ENCODE results near the gene HSD17B8.

HSD17B8 gene

DNA sequence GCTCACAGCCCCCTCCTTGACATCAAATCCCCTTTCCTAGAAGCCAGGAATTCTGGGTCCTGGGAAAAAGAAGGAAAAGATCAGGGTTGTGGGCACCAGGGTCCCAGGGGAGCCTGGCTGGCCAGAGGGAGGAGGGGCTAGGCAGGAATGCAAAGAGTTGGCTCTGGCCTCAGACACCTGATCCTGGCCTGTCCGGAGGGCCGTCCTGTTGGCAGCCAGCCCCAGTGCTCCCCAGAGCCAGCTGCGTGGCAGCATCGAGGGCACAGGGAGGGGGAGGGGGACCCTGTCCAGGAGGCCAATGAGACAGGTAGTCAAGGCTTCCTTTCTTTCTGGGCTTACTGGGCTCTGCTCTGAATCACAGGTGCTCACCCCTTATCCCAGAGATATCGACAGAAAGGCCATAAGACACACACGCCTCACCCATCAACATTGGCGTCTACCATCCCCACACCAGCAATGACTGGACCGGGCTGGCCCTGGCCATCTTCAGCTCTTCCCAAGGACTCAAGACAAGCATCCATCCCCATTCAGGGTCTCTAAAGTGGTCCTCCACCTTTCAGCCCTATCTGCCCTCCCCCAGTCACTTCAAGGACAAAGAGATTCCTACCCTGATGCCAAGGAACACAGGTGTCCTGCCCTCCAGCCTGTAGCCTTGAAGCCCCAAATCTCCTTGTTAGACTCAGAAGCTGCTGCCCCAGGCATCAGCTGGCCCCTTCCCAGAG, 12.9 kb upstream of the HSD17B8 start:
- DNase-seq (ENCODE audit: low spot score), result no peak

DNA sequence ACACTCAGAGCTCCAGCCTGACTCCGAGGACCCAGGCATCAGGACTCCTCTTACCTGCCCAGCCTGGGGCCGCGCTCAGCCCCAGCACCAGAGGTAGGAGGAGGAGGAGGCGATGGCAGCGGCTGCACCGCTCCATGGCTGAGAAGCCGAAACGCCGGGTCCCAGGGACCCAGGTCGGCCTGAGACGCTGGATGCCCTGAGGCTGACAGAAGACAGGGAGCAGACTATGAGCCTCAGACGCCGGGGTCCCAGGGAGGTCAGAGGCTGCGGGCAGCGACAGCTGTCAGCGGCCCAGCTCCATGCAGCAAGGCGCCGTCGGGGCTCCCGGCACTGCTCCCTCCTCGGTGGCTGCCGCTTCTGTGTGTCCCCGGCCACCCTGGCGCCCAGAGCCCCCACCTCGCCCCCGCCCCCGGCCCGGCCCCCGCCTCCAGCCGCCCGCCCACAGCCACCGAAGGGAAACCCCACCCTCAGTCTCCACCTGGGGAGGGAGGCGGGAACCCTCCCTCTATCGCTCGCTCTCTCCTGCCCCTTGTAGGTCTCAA, 12.3 kb upstream of the HSD17B8 start, which contains the start of gene COL11A2:
Gene COL11A2 (minus strand): TSS at position 363 of the 542 bp plus-strand sequence. CDS start 227 bp downstream, at position 136.
- no peak for DNase-seq (ENCODE audit: low spot score)

DNA sequence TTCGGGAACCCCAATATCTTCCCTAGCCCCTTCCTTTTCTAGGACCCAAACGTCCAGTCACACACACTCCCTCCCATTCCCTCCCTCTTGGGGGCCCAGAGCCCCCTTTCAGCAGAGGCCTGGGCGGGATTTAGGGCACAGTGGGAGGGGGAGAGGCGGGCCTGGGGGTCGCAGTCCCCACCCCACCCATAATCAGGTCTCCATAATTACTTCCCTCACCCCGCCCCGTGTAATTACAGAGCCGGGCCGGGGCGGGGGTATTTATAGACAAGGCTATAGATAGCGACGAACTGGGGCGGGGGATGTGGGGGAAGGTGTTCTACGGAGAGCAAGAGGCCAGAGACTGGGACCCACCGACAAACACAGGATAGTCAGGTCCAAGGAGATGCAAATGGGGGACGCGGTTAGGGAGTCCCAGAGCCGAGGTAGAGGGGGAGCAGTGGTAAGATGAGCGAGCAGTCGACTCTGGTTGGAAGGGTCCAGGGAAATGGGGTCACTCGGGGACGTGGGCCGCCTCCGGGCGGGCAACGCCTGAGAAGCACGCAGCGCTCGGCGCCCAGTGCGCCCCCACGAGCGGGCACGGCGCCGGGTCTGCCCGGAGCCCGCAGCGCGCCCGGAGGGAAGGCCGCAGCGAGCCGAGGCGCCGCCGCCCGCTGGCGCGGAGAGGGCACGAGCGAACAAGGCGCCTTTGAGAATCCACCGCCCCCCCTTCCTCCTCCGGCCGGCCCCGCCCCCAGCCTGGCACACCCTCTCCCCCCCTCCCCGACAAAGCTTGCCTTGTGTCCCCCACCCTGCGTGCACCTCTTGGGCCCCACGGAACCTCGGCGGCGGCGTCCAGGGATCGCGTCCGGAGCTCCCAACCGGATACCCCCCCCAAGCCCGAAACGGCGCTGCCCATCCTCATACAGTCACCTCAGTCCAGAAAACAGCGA, 11.5 kb upstream of the HSD17B8 start:
- DNase-seq (ENCODE audit: low spot score), result no peak

- no peak for DNase-seq (ENCODE audit: low spot score)
These were observed 10.8 kb upstream of the HSD17B8 start for GRCh38 chr6:33193619-33194018.

GRCh38 chr6:33194431-33194979, 9.9 kb upstream of the HSD17B8 start:
- no peak for DNase-seq (ENCODE audit: low spot score)

DNA sequence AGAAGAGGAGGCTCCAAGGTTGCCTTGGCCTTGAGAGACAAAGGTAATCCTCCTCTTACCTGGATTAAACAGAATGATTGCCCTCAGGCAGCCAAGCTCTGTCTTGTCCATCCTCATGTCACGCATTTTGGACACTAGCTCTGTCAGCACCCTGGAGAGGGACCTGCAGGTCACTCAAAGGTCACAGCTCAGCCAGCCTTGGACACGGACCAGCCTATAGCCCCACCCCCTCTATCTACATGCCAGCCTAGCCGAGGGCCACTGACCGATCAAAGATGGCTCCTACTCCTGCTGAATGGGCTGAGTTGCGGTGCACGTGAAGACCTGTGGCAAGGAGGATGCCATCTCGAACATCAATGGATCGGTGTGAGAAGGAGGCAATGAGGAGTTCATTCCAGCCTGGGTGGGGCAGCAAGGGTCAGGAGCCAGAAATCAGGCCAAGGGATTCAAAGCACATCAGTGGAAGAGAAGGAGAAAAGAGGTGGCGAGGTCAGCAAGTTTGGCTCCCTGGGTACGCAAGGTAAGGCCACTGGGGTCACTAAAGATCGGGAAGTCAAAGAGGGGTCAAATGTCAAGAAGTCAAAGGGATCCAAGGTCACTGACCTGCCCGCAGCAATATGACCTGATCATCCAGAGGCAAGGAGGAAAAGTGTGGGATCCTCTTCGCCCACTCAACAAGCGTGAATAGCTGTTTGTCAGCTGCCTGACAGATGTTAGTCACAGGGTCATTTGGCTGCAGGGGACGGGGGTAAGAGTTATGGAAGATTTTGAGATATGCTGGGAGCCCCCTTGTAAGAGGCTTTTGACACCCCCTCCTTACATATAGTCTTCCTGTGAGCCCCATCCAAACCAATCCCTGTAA, 8.9 kb upstream of the HSD17B8 start:
- no peak for DNase-seq (ENCODE audit: low spot score)

GRCh38 chr6:33197431-33198048, 6.9 kb upstream of the HSD17B8 start:
- DNase-seq (ENCODE audit: low spot score), result peak; percentile 73

GRCh38 chr6:33198159-33198852, 6.1 kb upstream of the HSD17B8 start:
- no peak for DNase-seq (ENCODE audit: low spot score)

DNA sequence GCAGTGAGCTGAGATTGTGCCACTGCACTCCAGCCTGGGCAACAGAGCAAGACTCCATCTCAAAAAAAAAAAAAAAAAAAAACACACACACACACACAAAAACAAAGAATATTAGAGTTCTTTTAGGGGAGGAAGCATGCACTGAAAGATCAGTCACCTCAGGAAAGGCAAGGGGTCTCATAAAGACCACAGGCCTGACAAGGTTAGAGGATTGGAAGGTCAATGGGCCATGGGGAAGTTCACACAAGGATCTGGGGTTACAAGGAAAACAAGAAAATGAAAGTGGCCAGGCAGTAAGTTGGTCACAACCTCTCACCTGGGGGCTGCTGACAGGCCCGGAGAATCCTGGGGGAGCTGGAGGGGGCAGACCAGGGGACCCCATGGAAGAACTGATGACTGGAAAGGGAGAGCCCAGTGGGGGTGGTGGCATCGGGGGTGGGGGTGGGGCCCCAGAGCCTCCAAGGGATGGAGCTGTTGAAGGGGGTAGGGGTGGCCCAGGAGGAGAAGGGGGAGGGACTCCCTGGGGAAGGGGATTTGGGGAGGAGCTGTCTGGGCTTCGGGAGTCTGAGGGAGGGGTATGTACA, 5.5 kb upstream of the HSD17B8 start:
- no peak for DNase-seq (ENCODE audit: low spot score)

GRCh38 chr6:33199687-33200218, 4.7 kb upstream of the HSD17B8 start:
- DNase-seq (ENCODE audit: low spot score), result peak; percentile 86

DNA sequence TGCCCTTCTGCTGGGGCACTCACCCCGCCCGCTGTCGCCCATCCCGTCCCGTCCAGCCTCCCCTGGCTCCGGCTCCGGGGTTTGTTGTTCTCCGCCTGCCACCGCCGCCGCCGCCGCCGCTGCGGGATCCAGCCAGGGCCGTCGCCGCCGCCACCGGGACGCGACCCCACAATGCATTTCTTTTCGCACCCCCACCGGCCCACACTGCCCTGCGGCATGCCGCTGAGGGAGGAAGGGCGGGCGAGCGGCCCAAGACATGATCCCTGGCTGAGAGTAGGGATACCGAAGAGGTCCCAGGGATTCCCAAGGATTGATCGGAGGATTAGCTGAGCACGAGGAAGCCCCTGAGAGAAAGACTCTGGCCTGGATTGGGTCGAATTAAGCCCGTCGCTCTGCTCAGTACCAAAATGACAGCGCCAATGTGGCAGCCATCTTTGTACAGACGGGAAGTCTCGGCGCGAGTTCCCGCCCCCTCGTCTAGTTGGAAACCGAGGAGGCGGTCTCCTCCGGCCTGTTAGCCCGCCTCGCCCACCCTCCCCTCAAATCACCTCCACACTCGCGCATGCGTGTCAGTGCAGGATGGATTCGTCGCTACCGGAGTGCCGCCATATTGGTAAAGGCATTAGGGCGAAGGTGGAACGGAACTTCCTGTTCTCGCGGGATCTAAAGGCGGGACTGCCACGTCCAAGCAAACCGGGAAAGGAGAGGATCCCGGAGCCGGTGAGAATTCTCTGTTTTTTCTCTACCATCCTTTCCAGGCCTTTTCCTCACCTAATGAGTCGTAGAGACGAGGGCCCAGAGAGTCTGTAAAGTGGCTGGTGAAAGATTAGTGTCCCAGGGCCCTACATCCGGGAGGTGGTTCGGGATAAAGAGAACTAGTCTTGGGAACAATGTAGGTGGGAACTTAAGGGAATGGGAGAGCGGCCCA, 4.0 kb upstream of the HSD17B8 start, which contains the start of the genes RXRB and SLC39A7:
Gene RXRB (minus strand): TSS at position 447 of the 928 bp plus-strand sequence. CDS start 189 bp downstream, at position 258.
Gene SLC39A7 (plus strand): TSS at position 649 of the 928 bp plus-strand sequence. CDS start 379 bp downstream, outside the sequence.
- DNase-seq (ENCODE audit: low spot score), result peak; percentile 97

GRCh38 chr6:33201147-33201545, 3.3 kb upstream of the HSD17B8 start:
- DNase-seq (ENCODE audit: low spot score), result peak; percentile 40

GRCh38 chr6:33201935-33202334, 2.5 kb upstream of the HSD17B8 start:
- DNase-seq (ENCODE audit: low spot score), result no peak

DNA sequence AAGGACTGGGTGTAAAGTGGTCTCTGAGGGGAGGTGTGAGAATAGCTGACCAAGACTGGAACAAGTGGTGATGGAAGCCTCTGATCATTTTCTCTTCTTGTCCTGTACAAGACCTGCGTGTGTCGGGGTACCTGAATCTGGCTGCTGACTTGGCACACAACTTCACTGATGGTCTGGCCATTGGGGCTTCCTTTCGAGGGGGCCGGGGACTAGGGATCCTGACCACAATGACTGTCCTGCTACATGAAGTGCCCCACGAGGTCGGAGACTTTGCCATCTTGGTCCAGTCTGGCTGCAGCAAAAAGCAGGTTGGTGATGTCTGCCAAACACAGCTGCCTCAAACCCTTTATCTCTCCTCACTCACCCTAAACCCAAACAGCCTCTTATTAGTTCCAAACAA, 1.7 kb upstream of the HSD17B8 start:
- DNase-seq (ENCODE audit: low spot score), result no peak

DNA sequence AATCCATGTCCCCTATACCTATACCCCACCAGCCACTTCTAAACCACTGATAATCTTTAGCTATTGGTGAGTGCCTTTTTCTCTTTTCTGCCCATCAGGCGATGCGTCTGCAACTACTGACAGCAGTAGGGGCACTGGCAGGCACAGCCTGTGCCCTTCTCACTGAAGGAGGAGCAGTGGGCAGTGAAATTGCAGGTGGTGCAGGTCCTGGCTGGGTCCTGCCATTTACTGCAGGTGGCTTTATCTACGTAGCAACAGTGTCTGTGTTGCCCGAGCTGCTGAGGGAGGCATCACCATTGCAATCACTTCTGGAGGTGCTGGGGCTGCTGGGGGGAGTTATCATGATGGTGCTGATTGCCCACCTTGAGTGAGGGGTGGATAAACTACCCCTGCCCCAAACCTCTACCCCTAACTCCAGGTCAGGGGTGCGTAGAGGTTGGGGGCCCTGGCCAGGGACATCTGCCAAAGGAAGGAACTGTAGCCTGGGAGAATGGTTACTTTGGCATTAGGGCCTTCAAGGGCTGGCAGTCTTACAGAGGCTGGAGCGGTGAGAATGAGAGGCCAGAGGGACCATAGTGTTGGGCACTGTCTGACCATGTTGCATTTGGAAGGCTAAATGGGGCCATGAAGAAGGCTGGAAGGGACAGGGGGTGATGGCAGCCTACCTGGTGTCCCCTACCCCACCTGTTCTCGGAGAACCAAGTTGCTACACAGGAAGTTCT, 851 bp upstream of the HSD17B8 start:
- no peak for DNase-seq (ENCODE audit: low spot score)

DNA sequence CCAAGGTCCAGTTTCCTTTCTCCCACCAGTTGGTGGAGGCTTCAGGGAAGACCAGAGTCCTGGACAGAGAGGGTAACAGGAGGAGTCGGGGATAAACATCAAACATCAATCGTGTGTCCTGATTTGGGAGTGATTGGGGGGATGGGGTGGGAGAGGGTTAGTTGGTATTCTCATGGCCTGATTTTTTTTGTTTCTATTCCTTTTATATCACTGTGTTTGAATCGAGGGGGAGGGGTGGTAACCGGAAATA, 365 bp upstream of the HSD17B8 start:
- no peak for DNase-seq (ENCODE audit: low spot score)

DNA sequence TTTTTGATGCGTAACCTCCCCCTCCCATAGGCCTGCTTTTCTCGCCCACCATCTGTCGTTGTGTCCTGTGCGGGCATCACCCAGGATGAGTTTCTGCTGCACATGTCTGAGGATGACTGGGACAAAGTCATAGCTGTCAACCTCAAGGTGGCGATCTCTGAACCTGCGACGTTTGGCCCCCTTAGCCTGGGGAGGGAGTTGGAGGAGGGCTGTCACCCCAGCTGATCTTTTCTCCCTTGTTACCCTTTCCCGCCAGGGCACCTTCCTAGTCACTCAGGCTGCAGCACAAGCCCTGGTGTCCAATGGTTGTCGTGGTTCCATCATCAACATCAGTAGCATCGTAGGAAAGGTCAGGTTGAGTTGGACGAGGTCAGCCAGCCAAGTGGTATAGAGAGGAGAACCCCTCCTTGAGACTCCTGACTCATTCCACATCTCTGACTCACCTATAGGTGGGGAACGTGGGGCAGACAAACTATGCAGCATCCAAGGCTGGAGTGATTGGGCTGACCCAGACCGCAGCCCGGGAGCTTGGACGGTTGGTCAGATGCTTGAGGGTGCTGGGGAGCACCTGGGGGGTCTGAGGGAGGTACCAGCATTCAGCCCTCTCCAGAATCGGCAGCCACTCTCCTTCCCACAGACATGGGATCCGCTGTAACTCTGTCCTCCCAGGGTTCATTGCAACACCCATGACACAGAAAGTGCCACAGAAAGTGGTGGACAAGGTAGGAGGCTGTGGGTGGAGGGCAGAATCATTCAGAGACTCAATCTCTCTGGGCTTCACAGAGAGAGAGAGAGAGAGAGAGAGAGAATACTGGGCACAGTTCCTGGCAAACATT, 954 bp downstream of the HSD17B8 start:
- DNase-seq (ENCODE audit: low spot score), result peak; percentile 80

Measured in RKO (cell line).